ENCODE data around the gene ANKRD24.
"Not testable (repeated sequence)": the region's sequence is repeated elsewhere in the genome, so short reads cannot be mapped to it uniquely, and the experiment has no call there.

ANKRD24 gene

DNA sequence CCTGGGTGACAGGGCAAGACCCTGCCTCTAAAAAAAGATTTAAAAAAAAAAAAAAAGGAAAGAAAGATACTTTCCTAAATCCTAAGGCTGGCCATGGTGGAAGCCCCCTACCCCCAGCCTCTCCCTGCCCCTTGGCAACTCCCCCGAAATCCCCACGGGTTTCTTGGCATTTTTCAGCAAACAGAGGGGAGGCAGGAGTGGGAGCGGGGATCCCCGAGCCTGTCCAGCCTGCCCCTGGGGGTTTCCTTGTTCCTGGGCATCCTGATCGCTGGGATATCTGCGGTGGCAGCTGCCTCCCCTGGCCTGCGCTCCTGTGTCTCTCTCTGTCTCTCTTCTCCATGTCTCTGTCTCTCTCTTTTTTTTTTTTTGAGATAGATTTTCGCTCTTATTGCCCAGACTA, 43.4 kb downstream of the ANKRD24 start:
- POLR2A ChIA-PET (ENCODE audit: low non-redundant PET), result interaction anchor here (0.6 kb wide), 1 partner anchor 23 kb away, joined by 3 read pairs; no protein-coding TSS in a partner anchor
- H3K27ac ChIP-seq, result no peak overlapping the region
- TF ChIP-seq, protein P1, sequence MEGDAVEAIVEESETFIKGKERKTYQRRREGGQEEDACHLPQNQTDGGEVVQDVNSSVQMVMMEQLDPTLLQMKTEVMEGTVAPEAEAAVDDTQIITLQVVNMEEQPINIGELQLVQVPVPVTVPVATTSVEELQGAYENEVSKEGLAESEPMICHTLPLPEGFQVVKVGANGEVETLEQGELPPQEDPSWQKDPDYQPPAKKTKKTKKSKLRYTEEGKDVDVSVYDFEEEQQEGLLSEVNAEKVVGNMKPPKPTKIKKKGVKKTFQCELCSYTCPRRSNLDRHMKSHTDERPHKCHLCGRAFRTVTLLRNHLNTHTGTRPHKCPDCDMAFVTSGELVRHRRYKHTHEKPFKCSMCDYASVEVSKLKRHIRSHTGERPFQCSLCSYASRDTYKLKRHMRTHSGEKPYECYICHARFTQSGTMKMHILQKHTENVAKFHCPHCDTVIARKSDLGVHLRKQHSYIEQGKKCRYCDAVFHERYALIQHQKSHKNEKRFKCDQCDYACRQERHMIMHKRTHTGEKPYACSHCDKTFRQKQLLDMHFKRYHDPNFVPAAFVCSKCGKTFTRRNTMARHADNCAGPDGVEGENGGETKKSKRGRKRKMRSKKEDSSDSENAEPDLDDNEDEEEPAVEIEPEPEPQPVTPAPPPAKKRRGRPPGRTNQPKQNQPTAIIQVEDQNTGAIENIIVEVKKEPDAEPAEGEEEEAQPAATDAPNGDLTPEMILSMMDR (conservative IDR thresholded peaks at IDR 0.05; ENCODE audit: low read depth), result no peak
- no peak for DNase-seq (ENCODE audit: low spot score)
- CTCF ChIA-PET, result no interaction called here

DNA sequence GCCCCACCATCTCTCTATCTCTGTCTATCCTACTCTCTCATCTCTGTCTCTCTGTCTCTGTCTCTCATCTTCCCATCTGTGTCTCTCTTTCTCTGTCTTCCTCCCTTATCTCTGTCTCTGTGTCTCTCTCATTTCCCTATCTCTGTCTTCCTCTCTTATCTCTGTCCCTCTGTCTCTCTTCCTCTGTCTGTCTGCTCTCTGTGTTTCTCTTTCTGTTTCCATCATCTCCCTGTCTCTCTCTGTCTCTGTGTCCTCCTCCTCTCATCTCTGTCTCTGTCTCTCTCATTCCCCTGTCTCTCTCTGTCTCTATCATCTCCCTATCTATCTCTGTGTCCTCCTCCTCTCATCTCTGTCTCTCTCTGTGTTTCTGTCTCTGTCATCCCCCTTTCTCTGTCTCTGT, 45.3 kb downstream of the ANKRD24 start:
- CTCF ChIA-PET, result no interaction called here
- DNase-seq (ENCODE audit: low spot score), result no peak
- H3K27ac ChIP-seq, result no peak overlapping the region
- POLR2A ChIA-PET (ENCODE audit: low non-redundant PET), result no interaction called here
- TF ChIP-seq, protein P1 (conservative IDR thresholded peaks at IDR 0.05; ENCODE audit: low read depth), result no peak

DNA sequence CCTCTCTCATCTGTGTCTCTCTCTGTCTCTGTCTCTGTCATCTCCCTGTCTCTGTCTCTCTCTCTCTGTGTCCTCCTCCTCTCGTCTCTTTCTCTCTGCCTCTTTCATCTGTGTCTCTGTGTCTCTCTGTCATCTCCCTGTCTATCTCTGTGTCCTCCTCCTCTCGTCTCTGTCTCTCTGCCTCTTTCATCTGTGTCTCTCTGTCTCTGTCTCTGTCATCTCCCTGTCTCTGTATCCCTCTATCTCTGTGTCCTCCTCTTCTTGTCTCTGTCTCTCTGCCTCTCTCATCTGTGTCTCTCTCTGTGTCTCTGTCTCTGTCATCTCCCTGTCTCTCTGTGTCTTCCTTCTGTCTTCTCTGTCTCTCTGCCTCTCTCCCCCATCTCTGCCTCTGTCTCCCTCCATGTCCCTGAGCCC, 46.3 kb downstream of the ANKRD24 start:
- TF ChIP-seq, protein P1 (conservative IDR thresholded peaks at IDR 0.05; ENCODE audit: low read depth), result no peak
- ChIA-PET POLR2A (ENCODE audit: low non-redundant PET) (no interaction called here), CTCF (no interaction called here)
- DNase-seq (ENCODE audit: low spot score), result no peak
- no peak overlapping the region for H3K27ac ChIP-seq

DNA sequence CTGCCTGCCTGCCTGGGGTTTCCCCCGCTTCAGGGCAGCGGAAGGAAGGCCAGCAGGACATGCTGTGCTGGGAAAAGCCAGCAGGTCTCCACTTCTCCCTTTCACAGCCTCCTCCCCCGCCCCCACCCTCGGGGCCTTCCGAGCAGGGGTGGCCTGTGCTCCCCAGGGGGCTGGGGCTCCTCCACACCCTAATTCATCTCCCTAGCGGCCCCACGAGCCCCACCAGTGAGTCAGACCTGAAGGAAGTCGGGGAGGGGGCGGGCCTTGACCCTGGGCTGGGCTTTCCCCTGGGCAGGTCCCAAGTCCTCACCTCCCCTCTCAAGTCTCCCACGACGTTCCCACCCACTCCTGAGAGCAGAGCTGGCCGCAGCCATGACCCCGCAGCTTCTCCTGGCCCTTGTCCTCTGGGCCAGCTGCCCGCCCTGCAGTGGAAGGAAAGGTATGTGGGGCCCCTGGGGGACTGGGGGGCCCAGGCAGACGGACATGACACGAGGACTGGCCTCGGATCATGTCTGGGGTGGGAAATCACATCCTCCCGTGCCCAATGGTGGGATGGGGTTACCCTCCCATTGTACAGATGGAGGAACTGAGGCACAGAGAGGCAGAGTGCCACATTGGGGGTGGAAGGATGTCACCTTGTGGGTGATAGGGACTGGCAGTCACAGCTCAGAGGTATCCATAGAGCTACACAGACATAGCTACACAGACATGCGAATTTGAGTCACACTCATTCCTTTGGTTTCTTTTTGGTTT, 46.9 kb downstream of the ANKRD24 start, which contains the start of gene EBI3:
Gene EBI3, plus strand, starts transcription at position 345 of the 753 bp plus-strand sequence. Its CDS starts 28 bp downstream, at position 373.
- POLR2A ChIA-PET (ENCODE audit: low non-redundant PET), result no interaction called here
- TF ChIP-seq, protein P1 (conservative IDR thresholded peaks at IDR 0.05; ENCODE audit: low read depth), result no peak
- no peak for DNase-seq (ENCODE audit: low spot score)
- CTCF ChIA-PET, result no interaction called here
- no peak within 1 kb of the TSS for H3K27ac ChIP-seq

DNA sequence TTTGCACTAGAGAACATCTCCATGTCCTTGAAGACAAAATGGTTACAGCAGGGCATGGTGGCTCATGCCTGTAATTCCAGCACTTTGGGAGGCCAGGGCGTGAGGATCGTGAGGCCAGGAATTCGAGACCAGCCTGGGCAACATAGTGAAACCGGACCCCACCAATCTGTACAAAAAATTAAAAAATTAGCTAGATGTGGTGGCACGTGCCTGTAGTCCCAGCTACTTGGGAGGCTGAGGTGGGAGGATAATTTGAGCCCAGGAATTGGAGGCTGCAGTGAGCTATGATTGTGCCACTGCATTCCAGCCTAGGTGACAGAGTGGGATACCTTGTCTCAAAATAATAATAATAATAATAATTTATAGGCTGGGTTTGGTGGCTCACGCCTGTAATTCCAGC, 47.7 kb downstream of the ANKRD24 start:
- CTCF ChIA-PET; DNase-seq (ENCODE audit: low spot score); H3K27ac ChIP-seq; POLR2A ChIA-PET (ENCODE audit: low non-redundant PET): not testable (repeated sequence)

DNA sequence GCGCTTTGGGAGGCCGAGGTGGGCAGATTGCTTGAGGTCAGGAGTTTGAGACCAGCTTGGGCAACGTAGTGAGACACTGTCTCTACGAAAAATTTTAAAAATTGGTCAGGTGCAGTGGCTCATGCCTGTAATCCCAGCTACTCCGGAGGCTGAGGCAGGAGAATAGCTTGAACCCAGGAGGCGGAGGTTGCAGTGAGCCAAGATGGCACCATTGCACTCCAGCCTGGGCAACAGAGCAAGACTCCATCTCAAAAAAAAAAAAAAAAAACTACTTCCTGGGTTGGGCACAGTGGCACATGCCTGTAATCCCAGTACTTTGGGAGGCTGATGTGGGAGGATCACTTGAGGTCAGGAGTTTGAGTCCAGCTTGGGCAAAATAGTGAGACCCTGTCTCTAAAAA, 49.0 kb downstream of the ANKRD24 start:
- POLR2A ChIA-PET (ENCODE audit: low non-redundant PET); H3K27ac ChIP-seq; DNase-seq (ENCODE audit: low spot score): not testable (repeated sequence)
- CTCF ChIA-PET, result interaction anchor here (0.7 kb wide), 1 partner anchor 36 kb away, joined by 4 read pairs; no protein-coding TSS in a partner anchor

DNA sequence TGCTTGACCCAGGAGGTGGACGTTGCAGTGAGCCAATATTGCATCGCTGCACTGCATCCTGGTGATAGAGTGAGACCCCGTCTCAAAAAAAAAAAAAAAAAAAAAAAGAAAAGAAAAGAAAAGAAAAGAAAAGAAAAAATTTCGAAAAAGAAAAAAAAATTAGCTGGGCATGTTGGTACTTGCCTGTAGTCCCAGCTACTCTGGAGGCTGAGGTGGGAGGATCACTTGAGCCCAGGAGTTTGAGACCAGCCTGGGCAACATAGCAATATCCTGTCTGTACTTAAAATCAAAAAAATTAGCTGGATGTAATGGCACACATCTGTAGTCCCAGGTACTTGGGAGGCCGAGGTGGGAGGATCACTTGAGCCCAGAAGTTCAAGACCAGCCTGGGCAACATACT, 49.6 kb downstream of the ANKRD24 start:
- POLR2A ChIA-PET (ENCODE audit: low non-redundant PET), result interaction anchor here (0.6 to 1.1 kb wide), 3 partner anchors 34 to 111 kb away, joined by 3 to 12 read pairs (median 3); no protein-coding TSS in a partner anchor
- DNase-seq (ENCODE audit: low spot score); H3K27ac ChIP-seq: not testable (repeated sequence)
- CTCF ChIA-PET, result interaction anchor here (0.6 to 0.7 kb wide), 3 partner anchors 16 to 971 kb away, joined by 3 to 9 read pairs (median 4); no protein-coding TSS in a partner anchor

DNA sequence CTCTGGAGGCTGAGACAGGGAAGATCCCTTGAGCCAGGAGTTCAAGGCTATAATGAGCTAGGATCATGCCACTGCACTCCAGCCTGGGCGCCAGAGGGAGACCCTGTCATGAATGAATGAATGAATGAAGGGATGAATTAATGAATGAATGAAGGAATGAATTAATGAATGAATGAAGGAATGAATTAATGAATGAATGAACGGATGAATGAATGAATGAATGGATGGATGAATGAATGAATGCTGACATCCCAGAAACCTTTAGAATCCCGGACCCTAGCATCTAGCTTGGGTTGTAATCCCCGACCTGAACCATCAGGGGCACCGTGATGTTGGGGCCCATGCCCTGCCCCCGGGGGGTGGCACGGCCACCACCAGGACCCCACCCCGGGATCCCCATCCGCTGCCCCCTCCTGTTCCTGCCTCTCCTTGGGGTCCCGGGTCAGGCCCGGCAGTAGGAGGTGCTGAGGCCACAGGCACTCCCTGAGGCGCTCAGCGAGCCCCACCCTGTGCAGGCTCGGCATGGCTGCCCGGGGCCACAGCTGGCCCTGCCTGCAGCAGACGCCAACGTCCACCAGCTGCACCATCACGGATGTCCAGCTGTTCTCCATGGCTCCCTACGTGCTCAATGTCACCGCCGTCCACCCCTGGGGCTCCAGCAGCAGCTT, 50.3 kb downstream of the ANKRD24 start:
- no peak for DNase-seq (ENCODE audit: low spot score)

More for the DNA sequence above, 50.3 kb downstream of the ANKRD24 start:
- POLR2A ChIA-PET (ENCODE audit: low non-redundant PET), result interaction anchor here (0.6 to 1.1 kb wide), 5 partner anchors 20 to 110 kb away, joined by 3 to 12 read pairs (median 3); no protein-coding TSS in a partner anchor
- TF ChIP-seq, protein P1 (conservative IDR thresholded peaks at IDR 0.05; ENCODE audit: low read depth), result no peak
- CTCF ChIA-PET, result interaction anchor here (0.5 to 0.8 kb wide), 9 partner anchors 9 to 1091 kb away, joined by 3 to 5 read pairs (median 4); no protein-coding TSS in a partner anchor
- H3K27ac ChIP-seq, result no peak overlapping the region

Data from RWPE1 (cell line).